GM12875 (cell line): ENCODE data around the gene CADPS.

Experiments
- H3K4me3 ChIP-seq: one replicate; pipeline ENCODE4 v1.5.1; 2011; ENCODE audit warnings: low read depth, low read length, control low read depth
- TF ChIP-seq, protein P1 (sequence below): IDR thresholded peaks from 2 replicates; pipeline ENCODE4 v1.5.1; 2011; ENCODE audit warnings: low read depth, mild to moderate bottlenecking, control low read depth, inconsistent platforms, low read length, moderate library complexity, borderline replicate concordance; ENCODE audit not compliant: insufficient read depth

Gene CADPS

DNA sequence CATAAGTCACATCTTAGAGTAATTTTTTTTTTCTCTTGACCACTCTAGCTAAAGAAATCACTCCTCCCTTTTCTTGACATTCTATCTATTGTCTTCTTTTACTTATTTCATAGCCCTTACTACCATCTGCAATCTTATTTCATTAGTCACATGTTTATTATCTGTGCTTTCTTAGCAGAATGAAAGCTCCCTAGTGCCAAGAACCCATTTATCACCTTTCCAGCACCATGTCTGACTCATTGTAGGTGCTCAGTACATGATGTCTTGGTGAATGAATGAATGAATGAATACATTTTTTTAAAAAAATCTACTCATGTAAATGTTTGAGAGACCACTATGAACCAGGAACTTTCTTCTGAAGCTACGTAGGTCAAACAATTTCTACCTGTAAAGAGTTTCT is 157.2 kb downstream of the CADPS start:
- no peak overlapping the region for H3K4me3 ChIP-seq
- TF ChIP-seq, protein P1, sequence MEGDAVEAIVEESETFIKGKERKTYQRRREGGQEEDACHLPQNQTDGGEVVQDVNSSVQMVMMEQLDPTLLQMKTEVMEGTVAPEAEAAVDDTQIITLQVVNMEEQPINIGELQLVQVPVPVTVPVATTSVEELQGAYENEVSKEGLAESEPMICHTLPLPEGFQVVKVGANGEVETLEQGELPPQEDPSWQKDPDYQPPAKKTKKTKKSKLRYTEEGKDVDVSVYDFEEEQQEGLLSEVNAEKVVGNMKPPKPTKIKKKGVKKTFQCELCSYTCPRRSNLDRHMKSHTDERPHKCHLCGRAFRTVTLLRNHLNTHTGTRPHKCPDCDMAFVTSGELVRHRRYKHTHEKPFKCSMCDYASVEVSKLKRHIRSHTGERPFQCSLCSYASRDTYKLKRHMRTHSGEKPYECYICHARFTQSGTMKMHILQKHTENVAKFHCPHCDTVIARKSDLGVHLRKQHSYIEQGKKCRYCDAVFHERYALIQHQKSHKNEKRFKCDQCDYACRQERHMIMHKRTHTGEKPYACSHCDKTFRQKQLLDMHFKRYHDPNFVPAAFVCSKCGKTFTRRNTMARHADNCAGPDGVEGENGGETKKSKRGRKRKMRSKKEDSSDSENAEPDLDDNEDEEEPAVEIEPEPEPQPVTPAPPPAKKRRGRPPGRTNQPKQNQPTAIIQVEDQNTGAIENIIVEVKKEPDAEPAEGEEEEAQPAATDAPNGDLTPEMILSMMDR, result no peak

DNA sequence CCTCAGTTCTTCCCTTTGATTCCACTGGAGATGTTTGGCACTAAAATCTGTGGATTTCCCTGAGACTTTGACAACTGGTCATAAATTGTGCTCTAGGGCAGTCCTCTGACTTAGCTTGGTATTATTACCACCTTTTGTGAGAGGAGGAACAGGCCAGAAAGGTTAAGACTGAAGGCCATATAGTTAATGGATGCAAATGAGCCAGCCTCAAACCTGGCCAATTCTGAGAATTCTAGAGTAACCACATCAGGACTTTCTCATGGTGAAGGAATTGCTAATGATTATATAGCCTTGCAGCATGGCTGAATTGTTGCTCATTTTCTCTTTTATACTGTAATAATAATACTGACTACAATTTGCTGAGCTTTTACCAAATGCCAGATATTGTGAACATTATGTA is 162.5 kb downstream of the CADPS start:
- TF ChIP-seq, protein P1, result no peak
- H3K4me3 ChIP-seq, result no peak overlapping the region

- TF ChIP-seq, protein P1, result no peak
- no peak overlapping the region for H3K4me3 ChIP-seq
Observed at GRCh38 chr3:62710751-62711150, 164.5 kb downstream of the CADPS start.

DNA sequence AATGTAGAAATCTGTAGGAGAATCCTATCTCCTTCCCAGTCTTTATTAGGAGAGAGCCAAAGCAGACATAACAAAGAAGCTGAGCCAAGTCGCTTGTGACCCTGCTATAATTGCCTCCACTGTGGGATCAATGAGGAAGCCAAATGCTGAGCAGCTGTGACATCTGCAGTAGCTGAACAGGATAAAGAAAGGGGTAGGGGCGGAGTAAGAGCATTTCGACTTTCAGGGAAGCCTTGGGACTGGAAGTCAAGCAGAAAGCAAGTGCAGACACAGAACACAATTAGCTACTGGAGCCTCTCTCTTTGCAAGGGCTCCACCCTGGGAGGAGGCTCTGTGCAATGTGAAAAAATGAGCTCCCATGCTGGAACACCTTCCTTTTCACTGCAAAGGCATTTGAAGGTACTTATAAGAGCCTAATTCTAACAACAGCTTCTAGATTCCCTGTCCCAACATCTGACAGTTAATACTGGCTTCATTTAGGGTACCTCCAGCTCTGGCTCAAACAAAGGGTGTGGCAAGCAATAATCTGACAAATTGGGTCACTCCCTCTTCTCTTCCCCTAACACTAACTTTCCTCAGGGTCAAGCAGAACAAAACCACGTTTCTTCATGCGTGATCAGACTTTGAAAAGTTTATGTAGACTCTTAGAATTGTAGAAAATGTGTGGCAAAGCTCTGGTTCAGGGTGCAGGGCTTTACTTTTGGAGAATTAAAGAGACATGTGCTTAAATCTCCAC is 166.4 kb downstream of the CADPS start:
- TF ChIP-seq, protein P1, result no peak
- H3K4me3 ChIP-seq, result no peak overlapping the region

- TF ChIP-seq, protein P1, result no peak
Observed at GRCh38 chr3:62705721-62706120, 169.5 kb downstream of the CADPS start.

GRCh38 chr3:62703451-62704167 is 171.6 kb downstream of the CADPS start:
- H3K4me3 ChIP-seq, result no peak overlapping the region
- TF ChIP-seq, protein P1, result no peak

More at GRCh38 chr3:62705721-62706120, 169.5 kb downstream of the CADPS start:
- no peak overlapping the region for H3K4me3 ChIP-seq

DNA sequence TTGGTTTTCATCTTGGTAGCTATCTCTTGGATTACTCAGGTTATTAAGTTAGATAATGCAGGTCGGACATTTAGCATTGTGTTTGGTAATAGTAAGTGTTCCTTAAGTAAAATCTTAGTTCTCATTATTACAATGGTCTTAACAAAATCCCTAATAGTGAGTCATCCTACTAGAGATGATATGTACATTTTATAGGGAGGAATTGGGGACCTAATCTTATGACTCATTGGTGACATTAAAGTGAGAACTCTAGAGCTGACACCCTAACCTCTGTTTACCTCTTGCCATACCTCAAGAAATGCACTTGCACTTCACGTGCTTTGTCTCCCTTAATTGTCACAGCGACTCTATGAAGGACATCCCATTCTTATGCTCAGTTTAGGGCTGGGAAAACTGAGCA is 174.9 kb downstream of the CADPS start:
- H3K4me3 ChIP-seq, result no peak overlapping the region
- TF ChIP-seq, protein P1, result no peak
